CD14-positive monocyte (primary cell): Measurements from ENCODE around the gene CDC42EP4. TPM values are rescaled to one million over a fixed set of nuclear protein-coding genes. Genes with fewer than 3 reads are reported as not detected.

Experiments used
- DNase-seq, 3 donors: peaks; one replicate each; pipeline ENCODE4 v3.0.0-alpha.2; 2011 to 2022
- H2AFZ ChIP-seq: 2 replicates; pipeline ENCODE4 v1.6.0; 2012; ENCODE audit warnings: mild to moderate bottlenecking, low read depth, low read length, inconsistent platforms; ENCODE audit not compliant: insufficient read depth, poor library complexity, severe bottlenecking
- H3K27ac ChIP-seq, 2 donors: 1 replicate in 1 of 2; 2 replicates in 1 of 2; pipeline ENCODE4 v1.5.1; 2012 to 2013; ENCODE audit warnings: low read length in 2 of 2, control low read depth in 1 of 2, inconsistent platforms in 1 of 2, low read depth in 1 of 2, mild to moderate bottlenecking in 1 of 2
- H3K27me3 ChIP-seq, 2 donors: one replicate each; pipeline versions ENCODE4 v1.6.0 to v1.6.1; 2011 to 2013; ENCODE audit warnings: low read length in 2 of 2; ENCODE audit not compliant: control insufficient read depth in 2 of 2, insufficient read depth in 2 of 2
- H3K36me3 ChIP-seq, 2 donors: replicated peaks in 1 of 2; 1 replicate in 1 of 2; 2 replicates in 1 of 2; pipeline versions ENCODE4 v1.5.1 to v1.6.1; 2012 to 2013; ENCODE audit warnings: low read length in 2 of 2, control low read depth in 1 of 2, inconsistent platforms in 1 of 2, mild to moderate bottlenecking in 1 of 2; ENCODE audit not compliant: insufficient read depth in 2 of 2, control insufficient read depth in 1 of 2
- H3K4me1 ChIP-seq, 2 donors: 1 replicate in 1 of 2; 2 replicates in 1 of 2; pipeline versions ENCODE4 v1.5.1 to v1.6.1; 2012 to 2013; ENCODE audit warnings: low read length in 2 of 2, control low read depth in 1 of 2, inconsistent platforms in 1 of 2, mild to moderate bottlenecking in 1 of 2, moderate library complexity in 1 of 2; ENCODE audit not compliant: insufficient read depth in 2 of 2, control insufficient read depth in 1 of 2
- H3K4me2 ChIP-seq: replicated peaks from 2 replicates; pipeline ENCODE3; 2012; ENCODE audit warnings: low read length, moderate library complexity, mild to moderate bottlenecking; ENCODE audit not compliant: poor library complexity, severe bottlenecking; ENCODE audit errors: extremely low read depth
- H3K4me3 ChIP-seq, 3 experiments: fragments of 200-600 bp in 1 of 3; sonication (generic) in 1 of 3; replicated peaks in 1 of 3; 1 replicate in 2 of 3; 2 replicates in 1 of 3; pipeline ENCODE4 v1.5.1; 2011 to 2013; ENCODE audit warnings: low read length in 3 of 3, mild to moderate bottlenecking in 3 of 3, control low read depth in 2 of 3, low read depth in 2 of 3, inconsistent platforms in 1 of 3, moderate library complexity in 1 of 3
- H3K79me2 ChIP-seq: 2 replicates; pipeline ENCODE4 v1.6.0; 2012; ENCODE audit warnings: mild to moderate bottlenecking, control low read depth, inconsistent platforms, low read length, moderate library complexity; ENCODE audit not compliant: insufficient read depth
- H3K9ac ChIP-seq: 2 replicates; pipeline ENCODE4 v1.6.0; 2017; ENCODE audit warnings: low read length, mild to moderate bottlenecking; ENCODE audit not compliant: insufficient read depth, poor library complexity, severe bottlenecking
- H3K9me3 ChIP-seq, 2 donors: replicated peaks in 1 of 2; 1 replicate in 1 of 2; 2 replicates in 1 of 2; pipeline versions ENCODE4 v1.5.1 to v1.6.1; 2012 to 2013; ENCODE audit warnings: low read length in 2 of 2, control low read depth in 1 of 2; ENCODE audit not compliant: control insufficient read depth in 1 of 2, insufficient read depth in 1 of 2
- H4K20me1 ChIP-seq: 2 replicates; pipeline ENCODE4 v1.6.0; 2012; ENCODE audit warnings: mild to moderate bottlenecking, low read length, control low read depth, moderate library complexity; ENCODE audit not compliant: insufficient read depth
- H3K27ac Mint-ChIP-seq, 7 donors: one replicate each; pipeline ENCODE4 v1.8.0; 2020; ENCODE audit warnings: mild to moderate bottlenecking in 7 of 7, mixed read lengths in 7 of 7, moderate library complexity in 6 of 7, inconsistent platforms in 2 of 7
- H3K27me3 Mint-ChIP-seq, 3 donors: one replicate each; pipeline ENCODE4 v1.8.0; 2021 to 2022; ENCODE audit warnings: low read depth in 3 of 3, mild to moderate bottlenecking in 3 of 3, mixed read lengths in 3 of 3, moderate library complexity in 3 of 3, inconsistent platforms in 1 of 3
- H3K36me3 Mint-ChIP-seq, 2 donors: one replicate each; pipeline ENCODE4 v1.8.0; 2020; ENCODE audit warnings: mixed read lengths in 2 of 2, inconsistent platforms in 1 of 2, mild to moderate bottlenecking in 1 of 2
- H3K4me1 Mint-ChIP-seq: one replicate; pipeline ENCODE4 v1.8.0; 2020; ENCODE audit warnings: mild to moderate bottlenecking, mixed read lengths
- H3K4me3 Mint-ChIP-seq, 2 donors: one replicate each; pipeline ENCODE4 v1.8.0; 2020; ENCODE audit warnings: mild to moderate bottlenecking in 2 of 2, mixed read lengths in 2 of 2, moderate library complexity in 1 of 2
- H3K9me3 Mint-ChIP-seq, 7 donors: one replicate each; pipeline ENCODE4 v1.8.0; 2020 to 2022; ENCODE audit warnings: mixed read lengths in 7 of 7, mild to moderate bottlenecking in 6 of 7, moderate library complexity in 6 of 7, inconsistent platforms in 2 of 7
- CTCF ChIP-seq: fragments of 200-600 bp; IDR thresholded peaks from one replicate; pipeline ENCODE4 v1.8.0; 2022; ENCODE audit warnings: antibody characterized with exemption, mild to moderate bottlenecking
- WGBS: methylation state at CpG from one replicate; pipeline ENCODE4 v1.1.5; 2013; ENCODE audit warnings: missing lambda C conversion rate; ENCODE audit not compliant: insufficient coverage; 5-methylcytosine and 5-hydroxymethylcytosine counted together
- intact Hi-C, 2 donors: fragments of 100-400 bp; cut with micrococcal nuclease; formaldehyde crosslinking; loops; one replicate each; pipeline versions ENCODE4 v1.15.0 to v1.15.1; 2023
- polyA plus RNA-seq, 3 donors: library from polyadenylated mRNA; depleted of rRNA in 1 of 3; unstranded in 2 of 3; stranded (reverse) in 1 of 3; fragments of 300-500 nt in 2 of 3; fragments of >200 nt in 1 of 3; fragmentation: Illumina TruSeq in 2 of 3; gene quantifications; 1 replicate in 2 of 3; 2 replicates in 1 of 3; pipeline ENCODE4 v1.2.3, GENCODE V29; 2012 to 2021

CDC42EP4 gene
- polyA plus RNA-seq, 3 donors: 6.4 to 12.7 (median 6.6) TPM

GRCh38 chr17:73300392-73300791, 11.4 kb downstream of the CDC42EP4 start:
- no peak overlapping the region for H3K27ac ChIP-seq
- Mint-ChIP-seq H3K27me3 (peaks cover 2 to 4% (median 3%) of the 10 kb centered on the region in 3 donors), H3K4me1 (peaks cover 21% of the 10 kb centered on the region), H3K36me3 (peaks cover 7 to 9% of the 10 kb centered on the region in 2 donors), H3K4me3 (no peak overlapping the region), H3K9me3 (no peaks in the 10 kb centered on the region), H3K27ac (peak overlapping the region in 1 of 7 donors; percentile 36)
- peaks cover 15 to 17% of the 10 kb centered on the region in 2 donors for H3K4me1 ChIP-seq
- 100% methylated on average over 2 of the region's 3 CpGs for WGBS
- no peak overlapping the region for H3K4me3 ChIP-seq
- H3K9ac ChIP-seq: no peak overlapping the region
- intact Hi-C loops: no loop called here
- H3K27me3 ChIP-seq: no peaks in the 10 kb centered on the region
- no peak for DNase-seq
- no peaks in the 10 kb centered on the region for H3K36me3 ChIP-seq
- no peak overlapping the region for H2AFZ ChIP-seq
- H3K9me3 ChIP-seq: no peaks in the 10 kb centered on the region
- H3K79me2 ChIP-seq: peaks cover 60% of the 10 kb centered on the region
- no peak for TF ChIP-seq CTCF
- no peak overlapping the region for H3K4me2 ChIP-seq
- H4K20me1 ChIP-seq: peaks cover 42% of the 10 kb centered on the region

- Histone ChIP-seq H4K20me1 (peaks cover 34% of the 10 kb centered on the region), H3K27me3 (no peaks in the 10 kb centered on the region), H3K36me3 (no peaks in the 10 kb centered on the region), H3K4me3 (no peak overlapping the region), H3K9ac (no peak overlapping the region), H3K9me3 (no peaks in the 10 kb centered on the region), H3K4me1 (peaks cover 10 to 11% of the 10 kb centered on the region in 2 donors), H3K4me2 (no peak overlapping the region), H3K79me2 (peaks cover 52% of the 10 kb centered on the region), H2AFZ (no peak overlapping the region), H3K27ac (no peak overlapping the region)
- intact Hi-C loops: no loop called here
- TF ChIP-seq CTCF: no peak
- H3K4me1 Mint-ChIP-seq: peaks cover 20% of the 10 kb centered on the region
- no peaks in the 10 kb centered on the region for H3K9me3 Mint-ChIP-seq
- H3K27me3 Mint-ChIP-seq: peaks cover 2 to 5% (median 4%) of the 10 kb centered on the region in 3 donors
- peaks cover 12 to 14% of the 10 kb centered on the region in 2 donors for H3K36me3 Mint-ChIP-seq
- no peak overlapping the region for H3K27ac Mint-ChIP-seq
- WGBS: 23% methylated on average over 10 of the region's 15 CpGs
- no peak overlapping the region for H3K4me3 Mint-ChIP-seq
- DNase-seq: no peak
These were observed 13.6 kb downstream of the CDC42EP4 start for GRCh38 chr17:73297934-73298861.
